ENCODE measurements around the gene ESYT3. TPM values are rescaled to one million over a fixed set of nuclear protein-coding genes. Genes with fewer than 3 reads are reported as not detected.
"Not testable (repeated sequence)": the region's sequence is repeated elsewhere in the genome, so short reads cannot be mapped to it uniquely, and the experiment has no call there.

The ESYT3 gene
- polyA plus RNA-seq, 1 experiment, result 0.01 TPM

DNA sequence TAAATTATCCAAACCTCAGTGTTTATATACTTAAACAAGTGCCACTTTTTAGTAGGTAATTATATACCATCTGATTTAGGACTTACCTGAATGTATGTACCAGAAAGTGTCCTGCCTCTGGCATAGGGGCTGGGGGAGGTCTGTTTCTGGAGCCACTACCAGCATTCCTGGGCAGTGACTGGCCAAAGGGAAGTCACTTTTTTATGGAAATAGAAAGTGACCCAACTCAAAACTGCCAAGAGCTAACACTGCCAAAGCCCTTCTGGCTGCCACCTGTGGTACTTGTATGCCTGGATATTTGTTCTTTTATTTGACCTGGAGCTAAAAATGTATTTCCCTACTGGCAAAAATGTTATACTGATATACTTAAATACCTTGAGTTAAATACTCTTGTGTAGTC lies 42.7 kb downstream of the ESYT3 start:
- ChIA-PET POLR2A (no interaction called here), CTCF (interaction anchor here (1.4 to 9.7 kb wide), 3 partner anchors 117 to 447 kb away, joined by 4 to 154 read pairs (median 76); partner anchors contain the start of gene CEP70)
- TF ChIP-seq, protein P1, sequence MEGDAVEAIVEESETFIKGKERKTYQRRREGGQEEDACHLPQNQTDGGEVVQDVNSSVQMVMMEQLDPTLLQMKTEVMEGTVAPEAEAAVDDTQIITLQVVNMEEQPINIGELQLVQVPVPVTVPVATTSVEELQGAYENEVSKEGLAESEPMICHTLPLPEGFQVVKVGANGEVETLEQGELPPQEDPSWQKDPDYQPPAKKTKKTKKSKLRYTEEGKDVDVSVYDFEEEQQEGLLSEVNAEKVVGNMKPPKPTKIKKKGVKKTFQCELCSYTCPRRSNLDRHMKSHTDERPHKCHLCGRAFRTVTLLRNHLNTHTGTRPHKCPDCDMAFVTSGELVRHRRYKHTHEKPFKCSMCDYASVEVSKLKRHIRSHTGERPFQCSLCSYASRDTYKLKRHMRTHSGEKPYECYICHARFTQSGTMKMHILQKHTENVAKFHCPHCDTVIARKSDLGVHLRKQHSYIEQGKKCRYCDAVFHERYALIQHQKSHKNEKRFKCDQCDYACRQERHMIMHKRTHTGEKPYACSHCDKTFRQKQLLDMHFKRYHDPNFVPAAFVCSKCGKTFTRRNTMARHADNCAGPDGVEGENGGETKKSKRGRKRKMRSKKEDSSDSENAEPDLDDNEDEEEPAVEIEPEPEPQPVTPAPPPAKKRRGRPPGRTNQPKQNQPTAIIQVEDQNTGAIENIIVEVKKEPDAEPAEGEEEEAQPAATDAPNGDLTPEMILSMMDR (IDR thresholded peaks at IDR 0.05; ENCODE audit: low read depth, low read length), result no peak
- DNase-seq (ENCODE audit: low read depth, low spot score), result no peak
- Histone ChIP-seq H3K9me3 (ENCODE audit: control insufficient read depth, insufficient read depth, low read length) (no peaks in the 10 kb centered on the region), H3K27ac (ENCODE audit: low read depth, low read length) (no peak overlapping the region), H3K4me3 (ENCODE audit: low read depth, low read length) (no peak overlapping the region), H3K27me3 (ENCODE audit: control insufficient read depth, insufficient read depth, low read length) (no peaks in the 10 kb centered on the region)

DNA sequence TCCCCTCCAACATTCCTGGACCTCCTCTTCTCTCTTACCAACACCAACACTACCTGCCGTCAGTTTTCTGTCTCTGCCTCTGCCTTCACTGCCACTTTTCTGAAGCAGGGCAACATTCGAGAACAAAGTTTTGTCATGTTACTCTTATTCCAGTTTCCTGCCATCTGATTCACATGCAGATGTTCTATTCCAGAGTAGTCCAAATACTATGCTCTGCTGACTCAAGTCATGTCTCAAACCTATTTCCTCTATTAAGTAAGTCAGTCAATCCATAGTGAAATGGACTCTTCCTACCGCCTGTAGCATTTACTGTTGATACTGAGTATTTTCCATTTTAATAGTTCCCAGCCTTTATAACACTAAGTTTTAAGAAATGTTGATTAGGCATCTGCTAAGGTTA lies 43.4 kb downstream of the ESYT3 start:
- CTCF ChIA-PET, result interaction anchor here (1.2 to 9.7 kb wide), 8 partner anchors 12 to 446 kb away, joined by 3 to 154 read pairs (median 14); partner anchors contain the start of gene CEP70
- H3K4me3 ChIP-seq (ENCODE audit: low read depth, low read length), result no peak overlapping the region
- POLR2A ChIA-PET, result no interaction called here
- H3K9me3 ChIP-seq (ENCODE audit: control insufficient read depth, insufficient read depth, low read length), result no peaks in the 10 kb centered on the region
- TF ChIP-seq, protein P1 (IDR thresholded peaks at IDR 0.05; ENCODE audit: low read depth, low read length), result no peak
- H3K27me3 ChIP-seq (ENCODE audit: control insufficient read depth, insufficient read depth, low read length), result no peaks in the 10 kb centered on the region
- DNase-seq (ENCODE audit: low read depth, low spot score), result no peak
- H3K27ac ChIP-seq (ENCODE audit: low read depth, low read length), result no peak overlapping the region

DNA sequence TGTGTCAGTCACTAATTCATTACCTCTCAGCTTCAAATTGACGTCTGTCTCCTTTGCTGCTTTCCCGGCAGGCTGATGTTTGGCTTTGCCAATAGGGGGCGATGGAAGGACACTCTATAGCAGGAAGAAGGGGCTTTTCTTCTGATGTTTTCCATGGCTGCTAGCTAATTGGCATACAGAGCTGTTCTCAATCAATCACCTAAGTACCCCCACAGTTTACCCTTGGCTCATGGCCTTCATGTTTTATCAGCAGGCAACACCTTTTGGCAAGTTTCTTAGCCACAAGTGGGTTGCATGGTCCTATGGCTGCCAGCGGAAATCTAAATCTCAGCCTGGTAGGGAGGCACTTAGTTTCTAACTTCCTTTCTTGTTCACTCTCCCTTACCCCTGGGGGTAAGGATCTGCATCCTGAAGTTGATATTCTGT lies 45.0 kb downstream of the ESYT3 start:
- Histone ChIP-seq H3K4me3 (ENCODE audit: low read depth, low read length) (no peak overlapping the region), H3K27ac (ENCODE audit: low read depth, low read length) (no peak overlapping the region), H3K9me3 (ENCODE audit: control insufficient read depth, insufficient read depth, low read length) (no peaks in the 10 kb centered on the region; the same call in 1 of the 2 replicates), H3K27me3 (ENCODE audit: control insufficient read depth, insufficient read depth, low read length) (no peaks in the 10 kb centered on the region)
- TF ChIP-seq, protein P1 (IDR thresholded peaks at IDR 0.05; ENCODE audit: low read depth, low read length), result peak; percentile 95
- ChIA-PET POLR2A (interaction anchor here (0.6 to 0.8 kb wide), 2 partner anchors 200 to 215 kb away, joined by 4 read pairs; no protein-coding TSS in a partner anchor), CTCF (interaction anchor here (0.5 to 9.7 kb wide), 62 partner anchors 9 to 457 kb away, joined by 3 to 154 read pairs (median 4); partner anchors contain the start of gene CEP70)
- no peak for DNase-seq (ENCODE audit: low read depth, low spot score)

DNA sequence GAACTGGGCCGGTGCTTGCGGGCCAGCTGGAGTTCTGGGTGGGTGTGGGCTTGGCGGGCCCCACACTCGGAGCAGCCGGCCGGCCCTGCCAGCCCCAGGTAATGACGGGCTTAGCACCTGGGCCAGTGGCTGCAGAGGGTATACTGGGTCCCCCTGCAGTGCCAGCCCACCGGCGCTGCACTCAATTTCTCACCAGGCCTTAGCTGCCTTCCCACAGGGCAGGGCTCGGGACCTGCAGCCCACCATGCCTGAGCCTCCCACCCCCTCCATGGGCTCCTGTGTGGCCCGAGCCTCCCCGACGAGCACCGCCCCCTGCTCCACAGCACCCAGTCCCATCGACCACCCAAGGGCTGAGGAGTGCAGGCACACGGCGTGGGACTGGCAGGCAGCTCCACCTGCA lies 50.3 kb downstream of the ESYT3 start:
- CTCF ChIA-PET; DNase-seq (ENCODE audit: low read depth, low spot score); POLR2A ChIA-PET; H3K27ac ChIP-seq (ENCODE audit: low read depth, low read length); H3K4me3 ChIP-seq (ENCODE audit: low read depth, low read length); H3K27me3 ChIP-seq (ENCODE audit: control insufficient read depth, insufficient read depth, low read length); H3K9me3 ChIP-seq (ENCODE audit: control insufficient read depth, insufficient read depth, low read length): not testable (repeated sequence)

DNA sequence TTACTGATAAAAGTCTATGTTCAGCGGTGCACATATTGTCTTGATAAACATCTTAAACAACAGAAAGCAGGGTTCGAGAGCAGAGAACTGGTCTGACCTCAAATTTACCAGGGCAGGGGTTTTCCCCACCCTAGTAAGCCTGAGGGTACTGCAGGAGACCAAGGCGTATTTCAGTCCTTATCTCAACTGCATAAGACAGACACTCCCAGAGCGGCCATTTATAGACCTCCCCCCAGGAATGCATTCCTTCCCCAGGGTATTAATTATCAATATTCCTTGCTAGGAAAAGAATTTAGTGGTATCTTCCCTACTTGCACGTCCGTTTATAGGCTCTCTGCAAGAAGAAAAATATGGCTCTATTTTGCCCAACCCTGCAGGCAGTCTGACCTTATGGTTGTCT lies 52.2 kb downstream of the ESYT3 start:
- H3K27ac ChIP-seq (ENCODE audit: low read depth, low read length); H3K27me3 ChIP-seq (ENCODE audit: control insufficient read depth, insufficient read depth, low read length); POLR2A ChIA-PET; CTCF ChIA-PET; H3K4me3 ChIP-seq (ENCODE audit: low read depth, low read length); DNase-seq (ENCODE audit: low read depth, low spot score); H3K9me3 ChIP-seq (ENCODE audit: control insufficient read depth, insufficient read depth, low read length): not testable (repeated sequence)

DNA sequence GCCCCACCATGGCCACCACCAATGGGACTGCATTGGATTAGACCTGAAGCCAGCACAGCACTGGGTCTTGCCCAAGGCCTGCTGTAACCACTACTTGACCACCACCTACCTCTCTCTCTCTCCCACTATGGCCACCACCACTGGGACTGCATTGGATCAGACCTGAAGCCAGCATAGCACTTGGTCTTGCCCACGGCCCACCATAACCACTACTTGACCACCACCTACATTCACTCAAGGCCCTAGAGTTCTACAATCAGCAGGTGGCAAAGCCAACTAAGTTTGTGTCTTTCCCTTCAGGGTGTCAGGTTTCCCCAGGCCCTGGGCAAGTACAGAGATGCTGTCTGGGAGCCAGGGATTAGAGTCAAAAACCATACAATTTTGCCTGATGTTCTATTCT lies 57.6 kb downstream of the ESYT3 start:
- H3K4me3 ChIP-seq (ENCODE audit: low read depth, low read length), result no peak overlapping the region
- CTCF ChIA-PET, result no interaction called here
- TF ChIP-seq, protein P1 (IDR thresholded peaks at IDR 0.05; ENCODE audit: low read depth, low read length), result no peak
- no peak for DNase-seq (ENCODE audit: low read depth, low spot score)
- H3K9me3 ChIP-seq (ENCODE audit: control insufficient read depth, insufficient read depth, low read length), result no peaks in the 10 kb centered on the region; the same call in 1 of the 2 replicates
- POLR2A ChIA-PET, result no interaction called here
- H3K27ac ChIP-seq (ENCODE audit: low read depth, low read length), result no peak overlapping the region
- no peaks in the 10 kb centered on the region for H3K27me3 ChIP-seq (ENCODE audit: control insufficient read depth, insufficient read depth, low read length)
